CD4-positive, alpha-beta T cell treated with Interleukin-1 beta for 1 hour (primary cell): Measurements from ENCODE around the gene DIPK2A.

Source experiments
- DNase-seq, 2 donors: peaks; one replicate each; pipeline ENCODE4 v3.0.0-alpha.2; 2020 to 2022

The DIPK2A gene

GRCh38 chr3:143974271-143975238 is 2.9 kb downstream of the DIPK2A start:
- no peak for DNase-seq

- DNase-seq = peak in 1 of 2 donors; percentile 44
These were observed 4.0 kb downstream of the DIPK2A start for GRCh38 chr3:143975554-143976152.

GRCh38 chr3:143977341-143978262 is 6.0 kb downstream of the DIPK2A start:
- no peak for DNase-seq

GRCh38 chr3:143978263-143978631 is 6.6 kb downstream of the DIPK2A start:
- no peak for DNase-seq

GRCh38 chr3:143979041-143979440 is 7.4 kb downstream of the DIPK2A start:
- DNase-seq = no peak

GRCh38 chr3:143979813-143980212 is 8.2 kb downstream of the DIPK2A start:
- no peak for DNase-seq

- no peak for DNase-seq
These were observed 16.7 kb downstream of the DIPK2A start for GRCh38 chr3:143988306-143988705.

- no peak for DNase-seq
These were observed 17.8 kb downstream of the DIPK2A start for GRCh38 chr3:143989461-143989860.

GRCh38 chr3:143991713-143992112 is 20.1 kb downstream of the DIPK2A start:
- DNase-seq = no peak

GRCh38 chr3:143998266-143998665 is 26.6 kb downstream of the DIPK2A start:
- peak; percentile 5 to 42 for DNase-seq

GRCh38 chr3:144003051-144003450 is 31.4 kb downstream of the DIPK2A start:
- no peak for DNase-seq

- no peak for DNase-seq
These were observed 38.7 kb downstream of the DIPK2A start for GRCh38 chr3:144010371-144010770.

GRCh38 chr3:144011251-144011799 is 39.7 kb downstream of the DIPK2A start:
- DNase-seq = no peak

GRCh38 chr3:144015133-144015532 is 43.5 kb downstream of the DIPK2A start:
- no peak for DNase-seq

- DNase-seq = no peak
These were observed 47.2 kb downstream of the DIPK2A start for GRCh38 chr3:144018776-144019175.
